ENCODE results near the gene ZNF689. TPM values are rescaled to one million over a fixed set of nuclear protein-coding genes. Genes with fewer than 3 reads are reported as not detected.

ZNF689 gene
- total RNA-seq, 1 experiment from 2014 or later, result 21.1 TPM

DNA sequence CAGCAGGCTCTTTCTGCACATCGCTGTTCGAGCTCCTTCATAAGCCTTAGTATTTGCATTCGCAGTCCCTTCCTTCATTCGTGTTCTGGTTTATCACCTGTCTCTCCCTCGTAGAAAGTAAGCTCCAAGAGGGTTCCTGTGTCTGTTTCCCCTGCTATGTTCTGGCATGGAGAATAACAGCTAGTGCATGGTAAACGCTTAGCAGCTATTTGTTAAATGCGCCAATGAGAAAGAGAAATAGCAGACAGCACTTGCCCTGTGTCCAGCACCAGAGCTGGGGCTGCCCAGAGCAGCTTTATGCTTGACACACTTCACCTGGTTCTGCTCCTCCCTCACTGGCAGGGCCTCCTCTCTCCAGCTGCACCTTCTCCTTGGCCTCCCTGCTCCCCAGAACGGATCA, 44.2 kb downstream of the ZNF689 start:
- Histone ChIP-seq H2BK12ac (ENCODE audit: insufficient read length, low read depth, low read length) (no peak overlapping the region), H2AK5ac (ENCODE audit: insufficient read length, low read length) (no peak overlapping the region), H2BK5ac (ENCODE audit: insufficient read length, low read length) (no peak overlapping the region), H2BK20ac (ENCODE audit: low read depth, low read length, poor library complexity, severe bottlenecking) (no peak overlapping the region), H2BK15ac (ENCODE audit: low read depth, low read length) (no peak overlapping the region), H4K20me1 (ENCODE audit: control insufficient read depth, insufficient read depth, insufficient read length) (no peaks in the 10 kb centered on the region), H4K8ac (replicated peaks; ENCODE audit: insufficient read length, low read depth, low read length) (no peak overlapping the region), H2BK120ac (ENCODE audit: low read depth, low read length, poor library complexity, severe bottlenecking) (no peak overlapping the region), H3K14ac (ENCODE audit: insufficient read depth, low read length) (no peak overlapping the region), H4K91ac (ENCODE audit: insufficient read length, low read depth, low read length) (no peak overlapping the region), H3K27me3 (ENCODE audit: insufficient read depth, low read length) (no peaks in the 10 kb centered on the region), H2AFZ (ENCODE audit: low read length) (no peak overlapping the region), H3K9ac (ENCODE audit: extremely low read depth, insufficient read length, low read length) (no peak overlapping the region), H3K4me1 (ENCODE audit: insufficient read depth, low read length) (no peaks in the 10 kb centered on the region; the same call in 1 of the 2 replicates), H3K4me2 (ENCODE audit: insufficient read depth, insufficient read length, low read length) (no peak overlapping the region), H3K4ac (ENCODE audit: low read depth, low read length) (no peak overlapping the region), H4K5ac (ENCODE audit: insufficient read length, low read depth, low read length) (no peak overlapping the region), H3K23me2 (ENCODE audit: insufficient read length, low read depth, low read length, poor library complexity, severe bottlenecking) (peaks cover 8% of the 10 kb centered on the region), H3K27ac (ENCODE audit: insufficient read length, low read depth, low read length) (no peak overlapping the region), H3T11ph (ENCODE audit: low read length) (no peak overlapping the region), H3K56ac (ENCODE audit: insufficient read length, low read depth, low read length) (no peak overlapping the region), H3K23ac (ENCODE audit: insufficient read length, low read depth, low read length) (no peak overlapping the region), H3K79me2 (ENCODE audit: insufficient read depth, low read length) (no peaks in the 10 kb centered on the region), H3K9me3 (ENCODE audit: control insufficient read depth, low read depth, low read length) (no peaks in the 10 kb centered on the region), H3K18ac (ENCODE audit: insufficient read length, low read depth, low read length) (no peak overlapping the region), H3K79me1 (ENCODE audit: insufficient read depth, low read depth, low read length, poor library complexity, severe bottlenecking) (no peaks in the 10 kb centered on the region)
- Mint-ChIP-seq H3K9me3 (no peaks in the 10 kb centered on the region), H3K4me3 (no peak overlapping the region), H3K27ac (no peak overlapping the region), H3K36me3 (ENCODE audit: insufficient read depth in 1 of 3, low read depth in 3 of 3) (no peaks in the 10 kb centered on the region), H3K4me1 (peaks cover 8 to 21% of the 10 kb centered on the region in 2 experiments), H3K27me3 (ENCODE audit: low read depth) (peaks cover 9% of the 10 kb centered on the region)
- no CpG with 5 or more reads among the region's 8 CpGs for WGBS (ENCODE audit: extremely low coverage, insufficient read length, low lambda C conversion rate)
- DNase-seq, result no peak
- TF ChIP-seq, protein P1, sequence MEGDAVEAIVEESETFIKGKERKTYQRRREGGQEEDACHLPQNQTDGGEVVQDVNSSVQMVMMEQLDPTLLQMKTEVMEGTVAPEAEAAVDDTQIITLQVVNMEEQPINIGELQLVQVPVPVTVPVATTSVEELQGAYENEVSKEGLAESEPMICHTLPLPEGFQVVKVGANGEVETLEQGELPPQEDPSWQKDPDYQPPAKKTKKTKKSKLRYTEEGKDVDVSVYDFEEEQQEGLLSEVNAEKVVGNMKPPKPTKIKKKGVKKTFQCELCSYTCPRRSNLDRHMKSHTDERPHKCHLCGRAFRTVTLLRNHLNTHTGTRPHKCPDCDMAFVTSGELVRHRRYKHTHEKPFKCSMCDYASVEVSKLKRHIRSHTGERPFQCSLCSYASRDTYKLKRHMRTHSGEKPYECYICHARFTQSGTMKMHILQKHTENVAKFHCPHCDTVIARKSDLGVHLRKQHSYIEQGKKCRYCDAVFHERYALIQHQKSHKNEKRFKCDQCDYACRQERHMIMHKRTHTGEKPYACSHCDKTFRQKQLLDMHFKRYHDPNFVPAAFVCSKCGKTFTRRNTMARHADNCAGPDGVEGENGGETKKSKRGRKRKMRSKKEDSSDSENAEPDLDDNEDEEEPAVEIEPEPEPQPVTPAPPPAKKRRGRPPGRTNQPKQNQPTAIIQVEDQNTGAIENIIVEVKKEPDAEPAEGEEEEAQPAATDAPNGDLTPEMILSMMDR (conservative IDR thresholded peaks at IDR 0.05), result no peak

All from H9 (cell line).